ENCODE measurements around the gene RFC1. TPM values are rescaled to one million over a fixed set of nuclear protein-coding genes. Genes with fewer than 3 reads are reported as not detected.

Gene RFC1
- total and polyA plus RNA-seq, 11 donors, result 5.3 to 31.2 (median 23.1) TPM

GRCh38 chr4:39349326-39349725 is 16.8 kb downstream of the RFC1 start:
- Histone ChIP-seq H3K36me3 (peaks cover 0 to 46% (median 26%) of the 10 kb centered on the region in 9 donors), H3K27ac (no peak overlapping the region), H3K4me3 (no peak overlapping the region), H3K4me1 (peaks cover 0 to 30% (median 11%) of the 10 kb centered on the region in 12 donors), H3K9me3 (peaks cover 0 to 17% (median 0%) of the 10 kb centered on the region in 12 donors), H3K27me3 (no peaks in the 10 kb centered on the region)
- no peak for ATAC-seq
- intact Hi-C loops (cut with DNase I), result no loop called here
- no peak for DNase-seq
- TF ChIP-seq POLR2A (IDR thresholded peaks at IDR 0.05), result no peak
- TF ChIP-seq CTCF (IDR thresholded peaks at IDR 0.05), result no peak
- WGBS, 4 donors, result 91 to 97% (median 96%) methylated on average over 2 of the region's 2 CpGs

- H3K27me3 ChIP-seq, result no peaks in the 10 kb centered on the region
- H3K27ac ChIP-seq, result no peak overlapping the region
- H3K4me3 ChIP-seq, result no peak overlapping the region
- WGBS, 4 donors, result 94 to 98% (median 96%) methylated on average over 4 of the region's 4 CpGs
- DNase-seq (no peak), ATAC-seq (no peak)
- intact Hi-C loops (cut with DNase I), result no loop called here
- peaks cover 0 to 24% (median 9%) of the 10 kb centered on the region in 12 donors for H3K4me1 ChIP-seq
- H3K36me3 ChIP-seq, result peaks cover 0 to 50% (median 31%) of the 10 kb centered on the region in 9 donors
- TF ChIP-seq CTCF (IDR thresholded peaks at IDR 0.05) (no peak), POLR2A (IDR thresholded peaks at IDR 0.05) (no peak)
- peaks cover 0 to 17% (median 0%) of the 10 kb centered on the region in 12 donors for H3K9me3 ChIP-seq
Measured at GRCh38 chr4:39348371-39349315, 17.5 kb downstream of the RFC1 start.

DNA sequence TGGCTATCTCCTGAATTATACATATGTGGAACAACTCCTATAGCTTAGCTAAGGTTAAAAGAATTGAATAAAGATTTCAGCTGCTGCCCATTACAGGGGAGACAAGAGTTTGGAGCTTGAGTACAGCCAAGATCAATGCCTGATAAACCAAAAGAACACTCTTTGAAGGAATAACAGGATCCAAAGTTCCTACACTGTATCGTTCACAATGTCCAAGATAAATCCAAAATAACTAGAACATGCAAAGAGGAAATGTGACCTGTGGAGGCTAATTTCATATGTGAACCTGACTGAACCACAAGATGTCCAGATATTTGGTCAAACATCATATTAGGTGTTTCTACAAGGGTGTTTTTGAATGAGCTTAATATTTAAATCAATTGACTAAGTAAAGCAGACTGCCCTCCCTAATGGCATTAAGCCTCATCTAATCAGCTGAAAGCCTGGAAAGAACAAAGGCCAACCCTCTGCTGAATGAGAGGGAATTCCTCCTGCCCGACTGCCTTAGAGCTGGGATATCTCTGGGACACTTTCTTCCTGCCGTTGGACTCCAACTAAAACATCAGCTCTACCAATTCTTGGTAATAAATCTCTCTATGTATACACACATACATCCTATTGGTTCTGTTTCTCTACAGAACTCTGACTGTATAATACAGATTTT is 19.2 kb downstream of the RFC1 start:
- H3K36me3 ChIP-seq, result peaks cover 0 to 59% (median 38%) of the 10 kb centered on the region in 9 donors
- DNase-seq (no peak), ATAC-seq (peak in 3 of 4 donors; percentile 11 to 64 (median 55))
- H3K27me3 ChIP-seq, result no peaks in the 10 kb centered on the region
- intact Hi-C loops (cut with DNase I), result no loop called here
- no peak for TF ChIP-seq CTCF (IDR thresholded peaks at IDR 0.05)
- no peak for TF ChIP-seq POLR2A (IDR thresholded peaks at IDR 0.05)
- H3K4me1 ChIP-seq, result peaks cover 0 to 12% (median 0%) of the 10 kb centered on the region in 12 donors
- H3K9me3 ChIP-seq, result peaks cover 0 to 17% (median 0%) of the 10 kb centered on the region in 12 donors
- H3K27ac ChIP-seq, result no peak overlapping the region
- no peak overlapping the region for H3K4me3 ChIP-seq
- 35 to 51% (median 46%) methylated on average over 3 of the region's 3 CpGs for WGBS, 4 donors

- Histone ChIP-seq H3K4me1 (peaks cover 0 to 9% (median 0%) of the 10 kb centered on the region in 12 donors), H3K27me3 (no peaks in the 10 kb centered on the region), H3K9me3 (no peaks in the 10 kb centered on the region), H3K4me3 (no peak overlapping the region), H3K36me3 (peaks cover 0 to 50% (median 32%) of the 10 kb centered on the region in 9 donors), H3K27ac (no peak overlapping the region)
- intact Hi-C loops (cut with DNase I), result no loop called here
- 92 to 95% (median 94%) methylated on average over 7 of the region's 7 CpGs for WGBS, 4 donors
- TF ChIP-seq POLR2A (IDR thresholded peaks at IDR 0.05) (no peak), CTCF (IDR thresholded peaks at IDR 0.05) (no peak)
- ATAC-seq, result no peak
- no peak for DNase-seq
Measured at GRCh38 chr4:39342731-39343130, 23.4 kb downstream of the RFC1 start.
